Measurements from ENCODE around the gene CEACAM19.
"Not testable (repeated sequence)": the region's sequence is repeated elsewhere in the genome, so short reads cannot be mapped to it uniquely, and the experiment has no call there.

The CEACAM19 gene

DNA sequence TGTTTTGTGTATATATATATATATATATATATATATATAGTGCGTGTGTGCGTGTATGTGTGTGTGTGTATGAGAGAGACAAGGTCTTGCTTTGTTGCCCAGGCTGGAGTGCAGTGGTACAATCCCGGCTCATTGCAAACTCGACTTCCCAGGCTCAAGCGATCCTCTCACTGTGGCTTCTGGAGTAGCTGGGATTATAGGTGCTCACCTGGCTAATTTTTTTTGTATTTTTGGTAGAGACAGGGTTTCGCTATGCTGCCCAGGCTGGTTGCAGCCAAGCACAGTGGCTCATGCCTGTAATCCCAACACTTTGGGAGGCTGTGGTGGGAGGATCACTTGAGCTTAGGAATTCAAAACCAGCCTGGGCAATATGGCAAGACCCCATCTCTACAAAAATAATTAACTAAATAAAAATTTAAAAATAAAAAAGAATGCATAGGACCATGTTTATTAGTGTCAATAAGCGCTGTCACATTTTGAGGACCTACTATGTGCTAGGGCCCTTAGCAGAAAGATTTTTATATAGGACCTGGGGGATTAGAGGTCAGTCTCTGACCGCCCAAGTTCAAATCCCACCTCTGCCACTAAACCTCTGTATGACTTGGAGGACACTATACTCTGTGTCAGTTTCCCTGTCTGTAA lies 25.8 kb upstream of the CEACAM19 start:
- no peak for DNase-seq (ENCODE audit: low read depth in 2 of 2)

DNA sequence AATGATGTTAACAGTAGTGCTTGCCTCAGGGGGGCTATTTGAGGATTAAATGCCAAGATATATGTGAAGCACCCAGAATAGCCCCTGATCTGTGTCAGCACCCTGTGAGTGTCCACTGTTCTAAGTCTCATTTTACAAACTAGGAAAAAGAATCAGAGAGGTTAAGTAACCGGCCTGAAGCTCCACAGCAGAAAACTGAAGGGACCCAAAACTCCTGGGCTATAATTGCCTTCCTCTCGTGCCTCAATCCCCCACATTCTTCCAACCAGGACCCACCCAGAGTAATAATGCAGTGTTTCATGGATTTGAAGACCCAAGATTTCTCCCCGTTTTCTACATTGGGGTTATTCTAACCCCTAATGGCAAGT lies 25.2 kb upstream of the CEACAM19 start:
- DNase-seq (ENCODE audit: low read depth in 2 of 2): no peak

DNA sequence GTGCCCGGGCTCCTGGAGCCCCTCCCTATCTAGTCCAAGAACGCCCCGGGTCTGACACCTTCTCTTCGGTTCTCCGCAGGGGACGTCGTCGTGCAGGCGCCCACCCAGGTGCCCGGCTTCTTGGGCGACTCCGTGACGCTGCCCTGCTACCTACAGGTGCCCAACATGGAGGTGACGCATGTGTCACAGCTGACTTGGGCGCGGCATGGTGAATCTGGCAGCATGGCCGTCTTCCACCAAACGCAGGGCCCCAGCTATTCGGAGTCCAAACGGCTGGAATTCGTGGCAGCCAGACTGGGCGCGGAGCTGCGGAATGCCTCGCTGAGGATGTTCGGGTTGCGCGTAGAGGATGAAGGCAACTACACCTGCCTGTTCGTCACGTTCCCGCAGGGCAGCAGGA lies 24.1 kb upstream of the CEACAM19 start:
- no peak for DNase-seq (ENCODE audit: low read depth in 2 of 2)

GRCh38 chr19:44648631-44649251 lies 22.5 kb upstream of the CEACAM19 start:
- no peak for DNase-seq (ENCODE audit: low read depth in 2 of 2)

DNA sequence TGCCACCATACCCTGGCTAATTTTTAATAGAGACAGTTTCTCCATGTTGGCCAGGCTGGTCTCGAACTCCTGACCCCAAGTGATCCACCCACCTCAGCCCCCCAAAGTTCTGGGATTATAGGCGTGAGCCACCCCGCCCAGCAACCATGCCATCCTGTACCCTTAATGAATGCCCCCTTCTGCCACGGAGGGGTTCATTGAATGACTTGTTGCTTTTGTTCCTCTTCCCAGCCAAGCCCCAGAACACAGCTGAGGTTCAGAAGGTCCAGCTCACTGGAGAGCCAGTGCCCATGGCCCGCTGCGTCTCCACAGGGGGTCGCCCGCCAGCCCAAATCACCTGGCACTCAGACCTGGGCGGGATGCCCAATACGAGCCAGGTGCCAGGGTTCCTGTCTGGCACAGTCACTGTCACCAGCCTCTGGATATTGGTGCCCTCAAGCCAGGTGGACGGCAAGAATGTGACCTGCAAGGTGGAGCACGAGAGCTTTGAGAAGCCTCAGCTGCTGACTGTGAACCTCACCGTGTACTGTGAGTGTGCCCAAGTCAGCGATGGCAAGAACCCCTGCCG lies 21.6 kb upstream of the CEACAM19 start:
- DNase-seq (ENCODE audit: low read depth in 2 of 2): no peak

GRCh38 chr19:44653343-44653742 lies 17.9 kb upstream of the CEACAM19 start:
- DNase-seq (ENCODE audit: low read depth in 2 of 2): no peak

DNA sequence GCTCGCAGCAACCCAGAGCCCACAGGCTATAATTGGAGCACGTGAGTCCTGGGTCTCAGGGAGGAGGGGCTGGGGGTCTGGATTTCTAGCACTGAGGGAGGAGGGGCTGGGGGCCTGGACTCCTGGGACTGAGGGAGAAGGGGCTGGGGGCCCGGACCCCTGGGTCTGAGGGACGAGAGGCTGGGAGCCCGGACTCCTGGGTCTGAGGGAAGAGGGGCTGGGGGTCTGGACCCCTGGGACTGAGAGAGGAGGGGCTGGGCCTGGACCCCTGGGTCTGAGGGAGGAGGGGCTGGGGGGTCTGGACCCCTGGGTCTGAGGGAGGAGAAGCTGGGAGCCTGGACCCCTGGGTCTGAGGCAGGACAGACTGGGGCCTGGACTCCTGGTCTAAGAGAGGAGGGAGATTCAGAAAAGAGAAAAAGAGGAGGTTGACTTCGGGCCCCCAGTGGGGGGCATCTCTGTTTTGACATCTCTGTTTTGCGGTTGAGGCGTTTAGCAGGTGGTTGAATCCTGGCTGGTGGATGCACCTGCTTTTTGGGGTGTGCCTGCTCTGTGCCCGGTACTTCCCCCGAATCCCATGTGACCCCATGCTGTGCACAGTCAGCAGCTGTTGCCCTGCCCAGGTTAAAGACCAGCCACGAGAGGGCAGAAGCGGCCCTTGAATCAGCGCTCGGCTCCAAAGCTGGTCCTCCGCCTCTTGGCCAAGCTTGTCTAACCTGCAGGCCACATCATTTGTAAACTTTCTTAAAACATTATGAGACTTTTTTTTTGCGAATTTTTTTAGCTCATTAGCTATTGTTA lies 17.1 kb upstream of the CEACAM19 start:
- peak; percentile 27 to 33 for DNase-seq (ENCODE audit: low read depth in 2 of 2)

- DNase-seq (ENCODE audit: low read depth in 2 of 2): peak; percentile 11 to 57
Observed at GRCh38 chr19:44657211-44657921, 13.9 kb upstream of the CEACAM19 start.

DNA sequence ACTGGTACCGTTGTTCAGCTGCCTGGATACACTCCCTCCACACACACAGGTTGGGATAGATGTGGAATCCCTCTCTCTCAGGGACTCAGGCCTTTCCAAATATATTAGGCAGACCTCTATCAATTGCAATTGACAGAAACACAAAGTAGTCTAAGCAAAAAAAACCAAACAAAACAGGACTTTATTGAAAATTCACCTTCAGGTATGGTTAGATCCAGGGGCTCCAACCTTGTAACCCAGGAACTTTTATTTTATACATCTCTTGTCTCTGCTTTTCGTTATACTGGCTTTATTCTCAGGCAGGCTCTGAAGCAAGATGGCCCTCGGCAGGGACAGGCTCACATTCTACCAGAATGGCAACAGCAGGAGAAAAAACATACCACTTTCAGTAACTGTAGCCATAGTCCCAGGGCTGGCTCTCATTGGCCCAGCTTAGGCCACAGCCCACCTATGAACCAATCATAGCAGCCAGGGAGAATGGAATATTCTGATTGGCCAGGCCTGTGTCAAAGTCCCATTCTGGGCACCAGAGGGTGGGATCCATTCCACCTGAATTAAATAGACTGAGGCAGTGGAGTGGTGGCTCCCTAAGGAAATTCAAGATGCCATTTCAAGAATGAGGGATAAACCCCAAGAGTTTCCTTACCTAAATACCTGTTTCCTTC lies 13.1 kb upstream of the CEACAM19 start:
- no peak for DNase-seq (ENCODE audit: low read depth in 2 of 2)

- DNase-seq (ENCODE audit: low read depth in 2 of 2): no peak
Observed at GRCh38 chr19:44660081-44660480, 11.2 kb upstream of the CEACAM19 start.

- no peak for DNase-seq (ENCODE audit: low read depth in 2 of 2)
Observed at GRCh38 chr19:44661205-44661604, 10.1 kb upstream of the CEACAM19 start.

- DNase-seq (ENCODE audit: low read depth in 2 of 2): no peak
Observed at GRCh38 chr19:44661904-44662303, 9.4 kb upstream of the CEACAM19 start.

- no peak for DNase-seq (ENCODE audit: low read depth in 2 of 2)
Observed at GRCh38 chr19:44662691-44663385, 8.4 kb upstream of the CEACAM19 start.

GRCh38 chr19:44663996-44664395 lies 7.3 kb upstream of the CEACAM19 start:
- DNase-seq (ENCODE audit: low read depth in 2 of 2): no peak

DNA sequence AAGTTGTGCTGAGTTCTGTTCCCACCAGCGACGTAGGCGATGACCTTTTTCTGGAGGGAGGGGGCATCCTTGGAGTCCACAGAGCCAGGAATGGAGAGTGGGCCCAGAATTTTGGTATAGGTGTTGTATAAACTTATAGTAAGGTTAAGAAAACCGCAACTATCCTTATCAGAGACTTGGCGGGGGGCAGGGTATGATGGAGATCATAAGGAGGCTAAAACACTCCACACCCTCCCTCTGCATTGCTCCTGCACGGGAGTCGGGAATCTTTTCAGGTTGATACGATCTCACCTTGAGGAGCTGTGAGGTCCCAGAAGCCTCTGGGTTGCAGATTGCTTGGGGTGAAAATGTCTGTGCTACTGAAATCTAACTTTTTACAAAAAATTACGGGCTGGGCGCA lies 6.3 kb upstream of the CEACAM19 start:
- DNase-seq (ENCODE audit: low read depth in 2 of 2): no peak

- no peak for DNase-seq (ENCODE audit: low read depth in 2 of 2)
Observed at GRCh38 chr19:44666852-44667556, 4.3 kb upstream of the CEACAM19 start.

DNA sequence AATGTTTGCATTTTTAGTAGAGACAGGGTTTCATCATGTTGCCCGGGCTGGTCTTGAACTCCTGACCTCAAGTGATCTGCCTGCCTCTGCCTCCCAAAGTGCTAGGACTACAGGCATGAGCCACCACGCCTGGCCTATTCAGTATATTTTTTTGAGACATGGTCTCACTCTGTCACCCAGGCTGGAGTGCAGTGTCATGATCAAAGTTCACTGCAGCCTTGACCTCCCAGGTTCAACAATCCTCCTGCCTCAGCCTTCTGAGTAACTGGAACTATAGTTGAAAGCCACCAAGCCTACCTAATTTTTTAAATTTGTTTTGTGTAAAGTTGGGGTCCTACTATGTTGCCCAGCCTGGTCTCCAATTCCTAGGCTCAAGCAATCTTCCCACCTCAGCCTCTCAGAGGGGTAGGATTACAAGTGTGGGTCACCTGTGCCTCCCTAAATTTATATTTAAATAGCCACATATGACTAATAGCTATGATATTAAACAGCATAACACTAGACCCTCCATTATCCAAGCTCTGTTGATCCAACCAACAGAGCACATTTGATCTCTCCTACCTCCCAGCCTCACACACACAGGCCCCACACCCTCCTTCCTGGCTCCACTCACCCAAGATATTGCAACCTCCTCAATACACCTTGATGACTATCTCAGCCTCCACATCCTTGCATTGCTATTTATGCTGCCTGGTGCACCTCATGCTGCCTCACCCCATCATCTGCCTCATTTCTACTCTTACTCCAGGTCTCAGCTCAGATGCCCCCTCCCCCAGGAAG lies 2.1 kb upstream of the CEACAM19 start:
- DNase-seq (ENCODE audit: low read depth in 2 of 2): no peak

DNA sequence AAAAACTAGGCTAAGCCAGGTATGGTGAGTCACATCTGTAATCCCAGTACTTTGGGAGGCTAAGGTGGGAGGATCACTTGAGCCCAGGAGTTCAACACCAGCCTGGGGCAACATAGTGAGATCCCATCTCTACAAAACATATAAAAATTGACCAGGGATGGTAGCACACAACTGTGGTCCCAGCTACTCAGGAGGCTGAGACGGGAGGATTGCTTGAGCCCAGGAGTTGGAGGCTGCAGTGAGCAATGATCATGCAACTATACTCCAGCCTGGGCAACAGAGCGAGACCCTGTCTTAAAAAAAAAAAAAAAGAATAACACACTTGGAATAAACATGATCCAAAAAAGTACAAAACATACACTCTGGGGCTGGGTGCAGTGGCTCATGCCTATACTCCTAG lies 1.3 kb upstream of the CEACAM19 start:
- not testable (repeated sequence) for DNase-seq (ENCODE audit: low read depth in 2 of 2)

- no peak for DNase-seq (ENCODE audit: low read depth in 2 of 2)
Observed at GRCh38 chr19:44672226-44672625, 944 bp downstream of the CEACAM19 start.

Measured in stimulated activated CD4-positive, alpha-beta T cell treated with anti-CD3 and anti-CD28 coated beads, Interleukin-1b, Interleukin-23, amount 100 ng/mL, for 1 hour (primary cell).